B cell (primary cell): Measurements from ENCODE around the gene EFNA5. TPM values are rescaled to one million over a fixed set of nuclear protein-coding genes. Genes with fewer than 3 reads are reported as not detected.

Experiments
- ATAC-seq: fragments of 200-7000 bp; cut with Tn5 transposase; one replicate; pipeline ENCODE4 v1.10.0; 2021; ENCODE audit warnings: low read depth, mild to moderate bottlenecking, moderate number of reproducible peaks, moderate library complexity
- CTCF ChIA-PET: fragments of 350-600 bp; sonication (Branson Sonifier 250); formaldehyde crosslinking; loops from one replicate; lab custom pipeline; 2021; ENCODE audit warnings: antibody characterized with exemption, inconsistent platforms; lab: Charles Lee
- POLR2A ChIA-PET: fragments of 350-600 bp; sonication (Branson Sonifier 250); formaldehyde crosslinking; loops from one replicate; lab custom pipeline; 2021; ENCODE audit warnings: antibody characterized with exemption; lab: Charles Lee
- DNase-seq: peaks from one replicate; pipeline ENCODE4 v3.0.0; 2013
- H2AFZ ChIP-seq: 2 replicates; pipeline ENCODE4 v1.6.1; 2012; ENCODE audit warnings: mild to moderate bottlenecking, low read depth, low read length; ENCODE audit not compliant: insufficient read depth, poor library complexity, severe bottlenecking
- H3K27ac ChIP-seq, 2 donors: 1 replicate in 1 of 2; 2 replicates in 1 of 2; pipeline ENCODE4 v1.5.1; 2012 to 2013; ENCODE audit warnings: low read length in 2 of 2, mild to moderate bottlenecking in 2 of 2, moderate library complexity in 1 of 2
- H3K27me3 ChIP-seq, 4 experiments: fragments of 200-600 bp in 1 of 4; sonication (generic) in 1 of 4; replicated peaks in 1 of 4; 1 replicate in 2 of 4; 2 replicates in 2 of 4; pipeline versions ENCODE4 v1.6.1 to v1.7.0; 2013 to 2016; ENCODE audit warnings: low read length in 3 of 4, mild to moderate bottlenecking in 2 of 4, mixed read lengths in 1 of 4, moderate library complexity in 1 of 4; ENCODE audit not compliant: insufficient read depth in 4 of 4, control insufficient read depth in 3 of 4; ENCODE audit errors: control extremely low read depth in 1 of 4
- H3K36me3 ChIP-seq, 2 experiments: replicated peaks in 1 of 2; 1 replicate in 1 of 2; 2 replicates in 1 of 2; pipeline versions ENCODE4 v1.6.1 to v1.7.1; 2013; ENCODE audit warnings: low read length in 1 of 2; ENCODE audit not compliant: insufficient read depth in 2 of 2, control insufficient read depth in 1 of 2; ENCODE audit errors: control extremely low read depth in 1 of 2, extremely low read depth in 1 of 2
- H3K4me1 ChIP-seq, 2 donors: fragments of 200-600 bp in 1 of 2; sonication (generic) in 1 of 2; 1 replicate in 1 of 2; 2 replicates in 1 of 2; pipeline versions ENCODE4 v1.5.1 to v1.6.1; 2013 to 2017; ENCODE audit warnings: low read length in 2 of 2; ENCODE audit not compliant: control insufficient read depth in 2 of 2, insufficient read depth in 2 of 2
- H3K4me2 ChIP-seq: replicated peaks from 2 replicates; pipeline ENCODE3; 2012; ENCODE audit warnings: mild to moderate bottlenecking, low read depth, low read length; ENCODE audit not compliant: poor library complexity, severe bottlenecking
- H3K4me3 ChIP-seq, 5 experiments: fragments of 200-600 bp in 1 of 5; sonication (generic) in 1 of 5; 1 replicate in 3 of 5; 2 replicates in 2 of 5; pipeline versions ENCODE4 v1.5.1 to v1.7.0; 2011 to 2016; ENCODE audit warnings: low read length in 4 of 5, mild to moderate bottlenecking in 4 of 5, low read depth in 2 of 5, control low read depth in 1 of 5, moderate library complexity in 1 of 5; ENCODE audit not compliant: insufficient read depth in 1 of 5; ENCODE audit errors: control extremely low read depth in 1 of 5, extremely low read depth in 1 of 5
- H3K79me2 ChIP-seq: fragments of 200-600 bp; sonication (generic); one replicate; pipeline ENCODE4 v1.6.0; 2016; ENCODE audit warnings: low read length; ENCODE audit not compliant: control insufficient read depth, insufficient read depth
- H3K9ac ChIP-seq: fragments of 200-600 bp; sonication (generic); 2 replicates; pipeline ENCODE4 v1.6.1; 2017; ENCODE audit warnings: mild to moderate bottlenecking, low read length, moderate library complexity
- H3K9me3 ChIP-seq, 3 donors: one replicate each; pipeline versions ENCODE4 v1.6.1 to v1.7.1; 2013; ENCODE audit warnings: low read length in 2 of 3; ENCODE audit not compliant: control insufficient read depth in 2 of 3, insufficient read depth in 1 of 3; ENCODE audit errors: control extremely low read depth in 1 of 3
- H4K20me1 ChIP-seq: 2 replicates; pipeline ENCODE4 v1.6.0; 2012; ENCODE audit warnings: mild to moderate bottlenecking, low read length; ENCODE audit not compliant: insufficient read depth, control insufficient read depth, poor library complexity, severe bottlenecking
- H3K27ac Mint-ChIP-seq: one replicate; pipeline ENCODE4 v1.8.0; 2021; ENCODE audit warnings: mixed read lengths
- H3K27me3 Mint-ChIP-seq: one replicate; pipeline ENCODE4 v1.8.0; 2021; ENCODE audit warnings: mixed read lengths
- H3K4me1 Mint-ChIP-seq: one replicate; pipeline ENCODE4 v1.8.0; 2021; ENCODE audit warnings: mixed read lengths
- H3K4me3 Mint-ChIP-seq: one replicate; pipeline ENCODE4 v1.8.0; 2021; ENCODE audit warnings: mixed read lengths
- H3K9me3 Mint-ChIP-seq: one replicate; pipeline ENCODE4 v1.8.0; 2022; ENCODE audit warnings: mixed read lengths; ENCODE audit not compliant: insufficient read depth
- EZH2 ChIP-seq: IDR thresholded peaks from 2 replicates; pipeline ENCODE4 v1.6.1; 2012; ENCODE audit warnings: borderline replicate concordance, low read depth, mild to moderate bottlenecking, moderate library complexity, low read length; ENCODE audit not compliant: insufficient read depth, poor library complexity, severe bottlenecking
- WGBS: methylation state at CpG from one replicate; pipeline ENCODE4 v1.1.5; 2013; ENCODE audit warnings: missing lambda C conversion rate; ENCODE audit not compliant: insufficient coverage; 5-methylcytosine and 5-hydroxymethylcytosine counted together
- intact Hi-C: fragments of 100-400 bp; cut with micrococcal nuclease; formaldehyde crosslinking; loops from one replicate; pipeline ENCODE4 v1.10.0; 2022
- polyA plus RNA-seq: library from polyadenylated mRNA; depleted of rRNA; stranded (reverse); fragments of >200 nt; gene quantifications from 2 replicates; pipeline ENCODE4 v1.2.3, GENCODE V29; 2012
- total RNA-seq, 2 donors: library from RNA; stranded (reverse); fragments of 120-200 nt in 1 of 2; gene quantifications; 1 replicate in 1 of 2; 2 replicates in 1 of 2; pipeline versions ENCODE4 v1.2.3 to v1.2.4, GENCODE V29; 2013 to 2022
- TF ChIP-seq, protein P1 (sequence below): fragments of 200-600 bp; IDR thresholded peaks from one replicate; pipeline ENCODE4 v1.8.0; 2022; ENCODE audit warnings: antibody characterized with exemption, mild to moderate bottlenecking

Gene EFNA5
- total and polyA plus RNA-seq, 2 donors (not counting 1 experiment from before 2014, with no cell fraction given): not detected

DNA sequence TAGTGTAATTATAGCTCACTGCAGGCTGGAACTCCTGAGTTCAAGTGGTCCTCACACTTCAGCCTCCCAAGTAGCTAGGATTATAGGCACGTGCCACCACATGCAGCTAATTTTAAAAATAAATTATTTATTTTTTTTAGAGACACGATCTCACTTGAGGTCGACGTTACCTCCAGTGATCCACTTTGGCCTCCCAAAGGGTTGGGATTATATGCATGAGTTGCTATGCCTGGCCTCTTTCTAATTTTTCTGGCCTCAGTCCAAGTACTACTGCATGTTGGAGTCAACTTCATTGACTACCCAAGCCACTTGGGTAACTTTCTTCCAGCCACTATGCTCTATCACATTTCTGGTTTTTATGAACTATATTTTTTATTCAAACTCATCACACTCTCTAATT, 148.3 kb downstream of the EFNA5 start:
- ChIA-PET CTCF (no interaction called here), POLR2A (no interaction called here)
- 87% methylated on average over 3 of the region's 4 CpGs for WGBS

DNA sequence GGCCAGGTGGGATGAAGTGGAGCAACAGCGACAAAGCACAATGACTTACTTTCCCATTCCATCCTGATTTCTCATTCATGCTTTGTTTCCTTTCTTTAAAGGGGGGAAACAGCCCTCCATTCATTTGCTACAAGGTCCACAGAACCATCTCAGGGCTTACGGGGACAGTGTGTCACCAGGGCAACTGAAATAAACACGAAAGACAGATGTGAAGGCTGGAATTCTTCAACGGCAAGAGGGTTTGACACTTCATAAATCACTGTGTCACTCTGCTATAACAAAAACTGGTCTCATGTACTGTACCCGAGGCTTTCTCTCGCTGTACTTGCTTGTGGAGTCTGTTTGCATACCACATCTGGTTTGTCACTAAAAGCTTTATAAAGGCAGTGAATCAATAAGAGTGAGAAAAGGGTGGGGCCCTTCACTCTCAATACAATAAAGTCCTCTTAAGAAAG, 150.8 kb downstream of the EFNA5 start:
- no peaks in the 10 kb centered on the region for H3K9me3 Mint-ChIP-seq
- TF ChIP-seq EZH2: no peak
- TF ChIP-seq, protein P1, sequence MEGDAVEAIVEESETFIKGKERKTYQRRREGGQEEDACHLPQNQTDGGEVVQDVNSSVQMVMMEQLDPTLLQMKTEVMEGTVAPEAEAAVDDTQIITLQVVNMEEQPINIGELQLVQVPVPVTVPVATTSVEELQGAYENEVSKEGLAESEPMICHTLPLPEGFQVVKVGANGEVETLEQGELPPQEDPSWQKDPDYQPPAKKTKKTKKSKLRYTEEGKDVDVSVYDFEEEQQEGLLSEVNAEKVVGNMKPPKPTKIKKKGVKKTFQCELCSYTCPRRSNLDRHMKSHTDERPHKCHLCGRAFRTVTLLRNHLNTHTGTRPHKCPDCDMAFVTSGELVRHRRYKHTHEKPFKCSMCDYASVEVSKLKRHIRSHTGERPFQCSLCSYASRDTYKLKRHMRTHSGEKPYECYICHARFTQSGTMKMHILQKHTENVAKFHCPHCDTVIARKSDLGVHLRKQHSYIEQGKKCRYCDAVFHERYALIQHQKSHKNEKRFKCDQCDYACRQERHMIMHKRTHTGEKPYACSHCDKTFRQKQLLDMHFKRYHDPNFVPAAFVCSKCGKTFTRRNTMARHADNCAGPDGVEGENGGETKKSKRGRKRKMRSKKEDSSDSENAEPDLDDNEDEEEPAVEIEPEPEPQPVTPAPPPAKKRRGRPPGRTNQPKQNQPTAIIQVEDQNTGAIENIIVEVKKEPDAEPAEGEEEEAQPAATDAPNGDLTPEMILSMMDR: no peak
- no peaks in the 10 kb centered on the region for H3K4me1 Mint-ChIP-seq
- WGBS: 79% methylated on average over 2 of the region's 6 CpGs
- POLR2A ChIA-PET: no interaction called here
- no peaks in the 10 kb centered on the region for H4K20me1 ChIP-seq
- no peak overlapping the region for H3K9ac ChIP-seq
- no peak for ATAC-seq
- intact Hi-C loops: no loop called here
- DNase-seq: no peak
- CTCF ChIA-PET: no interaction called here
- H3K4me3 ChIP-seq: no peak overlapping the region
- no peak overlapping the region for H3K27ac ChIP-seq
- H3K27me3 Mint-ChIP-seq: peaks cover 4% of the 10 kb centered on the region
- H3K4me1 ChIP-seq: no peaks in the 10 kb centered on the region
- H3K4me2 ChIP-seq: no peak overlapping the region
- no peak overlapping the region for H3K4me3 Mint-ChIP-seq
- no peaks in the 10 kb centered on the region for H3K36me3 ChIP-seq
- peaks cover 0 to 2% (median 0%) of the 10 kb centered on the region in 3 donors for H3K9me3 ChIP-seq
- no peaks in the 10 kb centered on the region for H3K27me3 ChIP-seq
- no peak overlapping the region for H2AFZ ChIP-seq
- no peak overlapping the region for H3K27ac Mint-ChIP-seq
- H3K79me2 ChIP-seq: no peaks in the 10 kb centered on the region

More for the DNA sequence above, 148.3 kb downstream of the EFNA5 start:
- Histone ChIP-seq H3K27ac (no peak overlapping the region), H3K27me3 (no peaks in the 10 kb centered on the region), H3K9ac (no peak overlapping the region), H3K36me3 (no peaks in the 10 kb centered on the region), H3K4me2 (no peak overlapping the region), H4K20me1 (no peaks in the 10 kb centered on the region), H2AFZ (no peak overlapping the region), H3K9me3 (no peaks in the 10 kb centered on the region), H3K79me2 (no peaks in the 10 kb centered on the region), H3K4me3 (no peak overlapping the region), H3K4me1 (no peaks in the 10 kb centered on the region)
- Mint-ChIP-seq H3K27ac (no peak overlapping the region), H3K4me3 (no peak overlapping the region), H3K27me3 (no peaks in the 10 kb centered on the region), H3K9me3 (no peaks in the 10 kb centered on the region), H3K4me1 (no peaks in the 10 kb centered on the region)
- intact Hi-C loops: no loop called here
- ATAC-seq (no peak), DNase-seq (no peak)
- TF ChIP-seq, protein P1: no peak
